HEK293 (cell line): ENCODE measurements around the gene NDOR1.
A peak's percentile ranks its signal among the peaks of the same experiment; 100 is the strongest.

Experiments
- FEZF1 ChIP-seq: fragments of 450-650 bp; formaldehyde crosslinking; IDR thresholded peaks from 2 replicates; pipeline ENCODE4 v1.5.1; 2016; ENCODE audit warnings: missing biosample characterization, missing genetic modification characterization
- GLIS2 ChIP-seq: fragments of 450-650 bp; formaldehyde crosslinking; IDR thresholded peaks from 2 replicates; pipeline ENCODE4 v1.5.1; 2016; ENCODE audit warnings: missing biosample characterization, missing genetic modification characterization
- KLF10 ChIP-seq: fragments of 450-650 bp; IDR thresholded peaks from 2 replicates; pipeline ENCODE4 v1.5.1; 2018; ENCODE audit warnings: missing biosample characterization, mild to moderate bottlenecking, missing genetic modification characterization
- PRDM6 ChIP-seq: fragments of 450-650 bp; formaldehyde crosslinking; IDR thresholded peaks from 2 replicates; pipeline ENCODE4 v1.5.1; 2017; ENCODE audit warnings: missing biosample characterization, missing genetic modification characterization
- REPIN1 ChIP-seq: fragments of 450-650 bp; formaldehyde crosslinking; IDR thresholded peaks from 2 replicates; pipeline ENCODE4 v1.5.1; 2017; ENCODE audit warnings: missing biosample characterization, missing genetic modification characterization, low read depth
- ZBTB11 ChIP-seq: fragments of 450-650 bp; formaldehyde crosslinking; conservative IDR thresholded peaks from 2 replicates; pipeline ENCODE4 v1.5.1; 2016; ENCODE audit warnings: low read depth, missing biosample characterization, missing genetic modification characterization
- ZBTB17 ChIP-seq: fragments of 450-650 bp; formaldehyde crosslinking; IDR thresholded peaks from 2 replicates; pipeline ENCODE4 v1.5.1; 2016; ENCODE audit warnings: missing biosample characterization, missing genetic modification characterization
- ZBTB6 ChIP-seq: fragments of 450-650 bp; formaldehyde crosslinking; IDR thresholded peaks from 2 replicates; pipeline ENCODE4 v1.5.1; 2017; ENCODE audit warnings: missing biosample characterization, missing genetic modification characterization
- ZFHX2 ChIP-seq: fragments of 450-650 bp; formaldehyde crosslinking; conservative IDR thresholded peaks from 2 replicates; pipeline ENCODE4 v1.5.1; 2016; ENCODE audit warnings: missing biosample characterization, missing genetic modification characterization
- ZNF133 ChIP-seq: fragments of 450-650 bp; formaldehyde crosslinking; IDR thresholded peaks from 2 replicates; pipeline ENCODE4 v1.5.1; 2016; ENCODE audit warnings: missing biosample characterization, missing genetic modification characterization
- ZNF169 ChIP-seq: fragments of 450-650 bp; formaldehyde crosslinking; IDR thresholded peaks from 2 replicates; pipeline ENCODE4 v1.5.1; 2016; ENCODE audit warnings: missing biosample characterization, missing genetic modification characterization
- ZNF19 ChIP-seq: fragments of 450-650 bp; formaldehyde crosslinking; IDR thresholded peaks from 2 replicates; pipeline ENCODE4; 2016; ENCODE audit warnings: missing biosample characterization, missing genetic modification characterization, low read depth
- ZNF311 ChIP-seq: fragments of 450-650 bp; formaldehyde crosslinking; IDR thresholded peaks from 2 replicates; pipeline ENCODE4 v1.5.1; 2017; ENCODE audit warnings: missing biosample characterization, missing genetic modification characterization, borderline replicate concordance
- ZNF529 ChIP-seq: fragments of 450-650 bp; formaldehyde crosslinking; IDR thresholded peaks from 2 replicates; pipeline ENCODE4 v1.5.1; 2017; ENCODE audit warnings: missing genetic modification characterization, missing biosample characterization; ENCODE audit not compliant: insufficient replicate concordance
- ZNF544 ChIP-seq: fragments of 450-650 bp; formaldehyde crosslinking; IDR thresholded peaks from 2 replicates; pipeline ENCODE4 v1.5.0; 2017; ENCODE audit warnings: missing biosample characterization, missing genetic modification characterization
- ZNF561 ChIP-seq: fragments of 450-650 bp; IDR thresholded peaks from 2 replicates; pipeline ENCODE4 v1.5.1; 2018; ENCODE audit warnings: missing biosample characterization, missing genetic modification characterization, borderline replicate concordance
- ZNF701 ChIP-seq: fragments of 450-650 bp; formaldehyde crosslinking; IDR thresholded peaks from 2 replicates; pipeline ENCODE4 v1.5.1; 2016; ENCODE audit warnings: missing biosample characterization, missing genetic modification characterization
- ZSCAN16 ChIP-seq: fragments of 450-650 bp; formaldehyde crosslinking; IDR thresholded peaks from 2 replicates; pipeline ENCODE4 v1.5.1; 2016; ENCODE audit warnings: missing biosample characterization, missing genetic modification characterization
- TF ChIP-seq, protein P1 (sequence below): fragments of 450-650 bp; formaldehyde crosslinking; IDR thresholded peaks from 2 replicates; pipeline ENCODE4 v1.5.1; 2016; ENCODE audit warnings: missing biosample characterization, missing genetic modification characterization, borderline replicate concordance
- TF ChIP-seq, protein P2 (sequence below): fragments of 450-650 bp; formaldehyde crosslinking; IDR thresholded peaks from 2 replicates; pipeline ENCODE4 v1.5.1; 2016; ENCODE audit warnings: missing biosample characterization, missing genetic modification characterization
- TF ChIP-seq, protein P3 (sequence below): fragments of 450-650 bp; formaldehyde crosslinking; IDR thresholded peaks from 2 replicates; pipeline ENCODE4 v1.5.1; 2016; ENCODE audit warnings: missing biosample characterization, missing genetic modification characterization

NDOR1 gene

GRCh38 chr9:137240318-137240840, 34.9 kb downstream of the NDOR1 start (continued):
- TF ChIP-seq REPIN1 (tag by site-specific recombination) (no peak), FEZF1 (tag by site-specific recombination) (peak; percentile 12; the same call in 1 of the 2 replicates), ZBTB11 (peak; percentile 57), ZFHX2 (tag by site-specific recombination) (peak; percentile 98), ZNF544 (no peak), ZNF19 (no peak), ZSCAN16 (tag by site-specific recombination) (0 out of 2 replicates have a peak, but pooled peaks have one; percentile 63), ZNF701 (no peak), ZNF133 (no peak), PRDM6 (no peak), ZNF561 (tag by site-specific recombination) (peak; percentile 75), ZBTB17 (tag by site-specific recombination) (peak; percentile 40; the same call in 1 of the 2 replicates), KLF10 (tag by site-specific recombination) (peak; percentile 74), ZBTB6 (tag by site-specific recombination) (peak; percentile 86), GLIS2 (tag by site-specific recombination) (peak; percentile 97), ZNF529 (tag by site-specific recombination) (no peak), ZNF311 (tag by site-specific recombination) (no peak), ZNF169 (0 out of 2 replicates have a peak, but pooled peaks have one; percentile 54)
- TF ChIP-seq, protein P1, sequence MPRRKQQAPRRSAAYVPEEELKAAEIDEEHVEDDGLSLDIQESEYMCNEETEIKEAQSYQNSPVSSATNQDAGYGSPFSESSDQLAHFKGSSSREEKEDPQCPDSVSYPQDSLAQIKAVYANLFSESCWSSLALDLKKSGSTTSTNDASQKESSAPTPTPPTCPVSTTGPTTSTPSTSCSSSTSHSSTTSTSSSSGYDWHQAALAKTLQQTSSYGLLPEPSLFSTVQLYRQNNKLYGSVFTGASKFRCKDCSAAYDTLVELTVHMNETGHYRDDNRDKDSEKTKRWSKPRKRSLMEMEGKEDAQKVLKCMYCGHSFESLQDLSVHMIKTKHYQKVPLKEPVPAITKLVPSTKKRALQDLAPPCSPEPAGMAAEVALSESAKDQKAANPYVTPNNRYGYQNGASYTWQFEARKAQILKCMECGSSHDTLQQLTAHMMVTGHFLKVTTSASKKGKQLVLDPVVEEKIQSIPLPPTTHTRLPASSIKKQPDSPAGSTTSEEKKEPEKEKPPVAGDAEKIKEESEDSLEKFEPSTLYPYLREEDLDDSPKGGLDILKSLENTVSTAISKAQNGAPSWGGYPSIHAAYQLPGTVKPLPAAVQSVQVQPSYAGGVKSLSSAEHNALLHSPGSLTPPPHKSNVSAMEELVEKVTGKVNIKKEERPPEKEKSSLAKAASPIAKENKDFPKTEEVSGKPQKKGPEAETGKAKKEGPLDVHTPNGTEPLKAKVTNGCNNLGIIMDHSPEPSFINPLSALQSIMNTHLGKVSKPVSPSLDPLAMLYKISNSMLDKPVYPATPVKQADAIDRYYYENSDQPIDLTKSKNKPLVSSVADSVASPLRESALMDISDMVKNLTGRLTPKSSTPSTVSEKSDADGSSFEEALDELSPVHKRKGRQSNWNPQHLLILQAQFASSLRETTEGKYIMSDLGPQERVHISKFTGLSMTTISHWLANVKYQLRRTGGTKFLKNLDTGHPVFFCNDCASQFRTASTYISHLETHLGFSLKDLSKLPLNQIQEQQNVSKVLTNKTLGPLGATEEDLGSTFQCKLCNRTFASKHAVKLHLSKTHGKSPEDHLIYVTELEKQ (tag by site-specific recombination), result peak; percentile 63; the same call in 1 of the 2 replicates
- TF ChIP-seq, protein P2, sequence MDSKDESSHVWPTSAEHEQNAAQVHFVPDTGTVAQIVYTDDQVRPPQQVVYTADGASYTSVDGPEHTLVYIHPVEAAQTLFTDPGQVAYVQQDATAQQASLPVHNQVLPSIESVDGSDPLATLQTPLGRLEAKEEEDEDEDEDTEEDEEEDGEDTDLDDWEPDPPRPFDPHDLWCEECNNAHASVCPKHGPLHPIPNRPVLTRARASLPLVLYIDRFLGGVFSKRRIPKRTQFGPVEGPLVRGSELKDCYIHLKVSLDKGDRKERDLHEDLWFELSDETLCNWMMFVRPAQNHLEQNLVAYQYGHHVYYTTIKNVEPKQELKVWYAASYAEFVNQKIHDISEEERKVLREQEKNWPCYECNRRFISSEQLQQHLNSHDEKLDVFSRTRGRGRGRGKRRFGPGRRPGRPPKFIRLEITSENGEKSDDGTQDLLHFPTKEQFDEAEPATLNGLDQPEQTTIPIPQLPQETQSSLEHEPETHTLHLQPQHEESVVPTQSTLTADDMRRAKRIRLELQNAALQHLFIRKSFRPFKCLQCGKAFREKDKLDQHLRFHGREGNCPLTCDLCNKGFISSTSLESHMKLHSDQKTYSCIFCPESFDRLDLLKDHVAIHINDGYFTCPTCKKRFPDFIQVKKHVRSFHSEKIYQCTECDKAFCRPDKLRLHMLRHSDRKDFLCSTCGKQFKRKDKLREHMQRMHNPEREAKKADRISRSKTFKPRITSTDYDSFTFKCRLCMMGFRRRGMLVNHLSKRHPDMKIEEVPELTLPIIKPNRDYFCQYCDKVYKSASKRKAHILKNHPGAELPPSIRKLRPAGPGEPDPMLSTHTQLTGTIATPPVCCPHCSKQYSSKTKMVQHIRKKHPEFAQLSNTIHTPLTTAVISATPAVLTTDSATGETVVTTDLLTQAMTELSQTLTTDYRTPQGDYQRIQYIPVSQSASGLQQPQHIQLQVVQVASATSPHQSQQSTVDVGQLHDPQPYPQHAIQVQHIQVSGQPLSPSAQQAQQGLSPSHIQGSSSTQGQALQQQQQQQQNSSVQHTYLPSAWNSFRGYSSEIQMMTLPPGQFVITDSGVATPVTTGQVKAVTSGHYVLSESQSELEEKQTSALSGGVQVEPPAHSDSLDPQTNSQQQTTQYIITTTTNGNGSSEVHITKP (tag by site-specific recombination), result peak; percentile 71
- TF ChIP-seq, protein P3, sequence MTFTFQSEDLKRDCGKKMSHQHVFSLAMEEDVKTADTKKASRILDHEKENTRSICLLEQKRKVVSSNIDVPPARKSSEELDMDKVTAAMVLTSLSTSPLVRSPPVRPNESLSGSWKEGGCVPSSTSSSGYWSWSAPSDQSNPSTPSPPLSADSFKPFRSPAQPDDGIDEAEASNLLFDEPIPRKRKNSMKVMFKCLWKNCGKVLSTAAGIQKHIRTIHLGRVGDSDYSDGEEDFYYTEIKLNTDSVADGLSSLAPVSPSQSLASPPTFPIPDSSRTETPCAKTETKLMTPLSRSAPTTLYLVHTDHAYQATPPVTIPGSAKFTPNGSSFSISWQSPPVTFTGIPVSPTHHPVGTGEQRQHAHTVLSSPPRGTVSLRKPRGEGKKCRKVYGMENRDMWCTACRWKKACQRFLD (tag by site-specific recombination), result no peak
